Sciatic nerve (tissue), 2 donors: ENCODE results near the gene SF3B5. TPM values are rescaled to one million over a fixed set of nuclear protein-coding genes. Genes with fewer than 3 reads are reported as not detected.
"Not testable (repeated sequence)": the region's sequence is repeated elsewhere in the genome, so short reads cannot be mapped to it uniquely, and the experiment has no call there.

Source experiments
- ATAC-seq: fragments of 200-7000 bp; cut with Tn5 transposase; one replicate; pipeline ENCODE4 v1.9.1; 2020; ENCODE audit warnings: mild to moderate bottlenecking, moderate library complexity
- DNase-seq: peaks from one replicate; pipeline ENCODE4 v3.0.0-alpha.2; 2020; ENCODE audit warnings: low spot score
- intact Hi-C: fragments of 100-400 bp; cut with DNase I; formaldehyde crosslinking; loops from one replicate; pipeline ENCODE4 v1.14.2; 2022
- total RNA-seq: library from RNA; stranded (reverse); fragmentation: NEBNext Ultra II Directional; extraction: Animal tissue kit (Norgen Biotek cat#: 25700); gene quantifications from one replicate; pipeline ENCODE4 v1.2.1, GENCODE V29; 2021
- donor health status: DM: no; HTN: no; CAD: no.
- donor health status: DM: no; HTN: no; CAD: no.

The SF3B5 gene
- total RNA-seq, 1 donor from 2014 or later: 74.4 TPM

DNA sequence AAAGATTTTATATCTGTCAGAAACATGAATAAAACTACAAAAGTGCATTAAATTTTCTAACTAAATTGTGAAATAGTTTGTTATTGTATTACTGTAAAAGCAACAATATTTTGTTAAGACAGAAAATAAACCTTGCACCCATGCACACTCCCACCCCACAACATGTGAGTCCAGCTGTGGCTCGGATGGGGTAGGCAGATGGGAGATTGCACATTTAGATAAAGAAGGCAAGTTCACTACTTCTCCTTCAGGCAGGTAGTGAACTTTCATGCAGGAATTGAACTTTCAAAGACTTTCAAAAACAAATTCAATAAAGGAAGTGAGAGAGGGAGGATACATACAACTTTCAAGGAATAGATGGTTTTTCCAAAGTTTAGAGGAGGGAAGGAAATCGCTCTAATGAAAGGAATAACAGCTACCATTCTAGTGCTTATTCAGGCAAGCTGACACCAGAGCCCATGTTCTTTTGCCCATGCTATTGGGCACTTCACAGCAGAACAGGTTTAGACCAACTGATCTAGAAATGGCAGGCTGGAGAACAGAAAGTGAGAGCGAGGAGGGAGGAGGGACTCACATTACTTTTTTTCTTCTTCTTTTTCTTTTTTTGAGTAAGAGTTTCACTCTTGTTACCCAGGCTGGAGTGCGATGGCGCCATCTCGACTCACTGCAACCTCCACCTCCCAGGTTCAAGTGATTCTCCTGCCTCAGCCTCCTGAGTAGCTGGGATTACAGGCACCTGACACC lies 28.5 kb downstream of the SF3B5 start:
- ATAC-seq (no peak), DNase-seq (no peak)
- intact Hi-C loops: no loop called here

DNA sequence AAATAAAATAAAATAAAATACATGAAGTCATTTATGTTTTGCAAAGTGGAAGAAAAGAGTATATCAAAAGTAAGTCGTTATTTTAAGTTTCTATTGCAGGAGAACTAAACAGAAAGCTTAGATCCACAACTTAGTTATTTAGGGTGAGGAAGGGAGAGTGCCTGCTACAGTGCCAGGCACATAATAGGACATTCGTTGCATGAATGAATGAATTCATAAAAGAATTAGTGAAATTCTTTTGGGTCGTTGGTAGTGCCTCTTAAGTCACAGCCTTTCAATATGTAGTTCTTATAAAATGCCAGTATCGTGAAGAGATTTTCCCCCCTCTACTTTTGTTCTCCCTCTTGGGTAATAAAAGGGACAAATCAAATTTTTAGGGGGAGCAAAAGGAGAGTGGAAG lies 29.1 kb downstream of the SF3B5 start:
- DNase-seq (no peak), ATAC-seq (no peak)
- intact Hi-C loops: no loop called here

DNA sequence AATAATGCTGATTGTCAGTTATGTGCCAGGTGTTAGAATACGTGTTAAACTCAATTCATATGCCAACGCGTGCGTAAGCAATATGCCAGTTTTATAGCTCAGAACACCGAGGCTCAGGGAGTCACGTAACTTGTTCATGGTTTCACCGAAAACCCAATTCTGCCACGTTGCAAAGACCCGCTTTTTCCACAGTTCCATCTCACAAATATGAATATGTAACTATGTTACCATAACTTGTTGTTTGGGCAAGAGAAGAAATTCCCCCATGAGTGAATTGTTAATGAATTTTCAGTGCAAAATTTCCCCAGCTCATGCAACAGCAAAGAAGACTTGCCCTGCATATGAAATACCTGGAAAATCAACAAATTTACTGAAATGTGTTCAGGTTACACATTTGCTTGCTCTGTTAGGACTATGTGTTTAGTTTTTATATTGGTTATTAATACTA lies 30.1 kb downstream of the SF3B5 start:
- no peak for ATAC-seq
- no peak for DNase-seq
- intact Hi-C loops: no loop called here

DNA sequence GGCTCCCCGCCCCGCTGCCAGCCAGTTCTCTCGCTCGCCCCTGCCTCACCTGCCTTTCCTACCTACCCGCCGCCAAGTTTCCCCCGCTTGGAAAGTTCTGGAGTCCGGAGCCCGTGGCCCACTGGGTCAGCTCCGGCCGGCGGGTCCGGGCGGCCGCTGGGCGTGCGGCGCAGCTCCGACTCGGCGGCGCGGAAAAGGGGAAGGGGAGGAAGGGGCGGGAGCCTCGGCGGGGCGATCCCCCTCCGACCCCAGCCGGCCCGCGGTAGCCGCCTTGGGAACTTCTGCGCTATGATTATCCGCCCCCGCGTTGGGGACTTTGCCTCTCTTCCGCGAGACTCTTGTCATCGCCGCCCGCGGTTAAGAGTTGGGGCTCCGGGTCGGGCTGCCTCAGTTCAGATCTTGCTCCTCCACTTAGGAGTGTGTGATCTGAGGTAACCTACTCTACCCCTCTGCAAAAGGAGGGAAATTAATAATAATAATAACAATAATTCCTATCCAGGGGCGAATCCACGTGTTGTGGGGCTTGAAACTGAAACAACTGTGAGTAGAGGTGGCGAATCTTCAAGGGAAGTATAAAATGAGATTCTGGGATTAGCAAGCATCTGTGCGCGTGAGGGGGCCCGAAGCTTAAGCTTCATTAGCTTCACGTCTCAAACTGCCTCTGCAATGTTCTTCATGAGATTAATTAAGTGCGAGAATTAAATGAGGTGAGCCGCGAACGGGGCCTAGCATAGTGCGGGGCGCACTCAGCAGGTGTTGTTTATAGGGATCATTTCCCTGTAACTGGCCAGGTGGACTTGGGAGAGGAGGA lies 30.8 kb downstream of the SF3B5 start:
- ATAC-seq: peak; percentile 41
- peak; percentile 66 for DNase-seq
- intact Hi-C loops: no loop called here

DNA sequence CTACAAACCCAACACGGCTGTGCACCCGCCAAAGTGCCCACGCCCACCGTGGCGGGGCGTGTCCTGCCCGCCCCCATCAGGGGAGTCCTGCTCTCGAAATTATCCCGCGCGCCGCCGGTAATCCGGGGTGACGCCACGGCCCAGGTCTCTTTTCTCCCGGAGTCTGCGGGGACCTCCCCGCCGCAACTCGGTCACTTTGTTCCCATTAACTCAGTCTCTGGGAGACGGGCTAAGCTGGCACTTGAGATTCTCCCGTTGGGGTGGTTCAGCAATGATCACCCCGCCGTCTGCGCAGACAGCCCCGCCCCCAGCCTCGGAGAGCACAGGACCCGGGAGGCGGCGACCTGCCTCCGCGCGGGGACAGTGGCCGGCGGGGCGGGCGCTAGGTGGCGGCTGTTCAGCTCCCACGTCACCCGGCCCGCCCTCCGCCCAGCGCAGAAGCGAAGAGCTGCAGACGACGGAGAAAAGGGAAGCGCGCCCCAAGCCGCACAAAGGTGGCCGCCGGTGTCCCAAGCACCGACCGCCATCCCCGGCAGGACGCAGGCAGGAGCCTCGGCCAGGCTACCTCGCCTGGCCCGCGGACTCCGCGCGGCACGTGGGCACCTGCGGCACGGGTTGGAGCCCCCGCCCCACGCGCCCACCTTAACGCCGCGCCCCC lies 31.5 kb downstream of the SF3B5 start:
- intact Hi-C loops: no loop called here
- ATAC-seq: peak; percentile 94
- peak; percentile 88 for DNase-seq

DNA sequence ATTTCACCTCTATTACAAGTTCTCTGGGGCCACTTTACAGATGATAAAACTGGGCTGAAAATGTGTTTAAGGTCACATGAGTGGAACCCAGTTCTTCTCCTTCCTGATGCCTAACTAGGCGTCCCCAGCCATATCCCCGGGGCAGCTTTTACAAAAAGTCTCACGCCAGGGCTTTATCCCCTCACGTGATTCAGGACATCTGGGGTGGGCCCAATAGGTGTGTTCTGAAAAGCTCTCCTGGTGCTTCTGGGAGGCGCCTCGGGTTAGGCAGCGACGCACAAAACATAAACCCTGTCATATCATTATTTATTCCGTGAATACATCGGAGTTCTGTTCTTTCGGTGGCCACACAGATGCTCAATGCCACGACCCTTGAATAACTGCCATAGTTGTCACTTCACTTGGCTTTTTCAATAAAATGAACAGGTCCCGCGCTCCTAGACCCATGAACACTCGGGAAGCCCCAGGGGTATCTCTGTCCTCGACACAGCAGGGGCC lies 32.1 kb downstream of the SF3B5 start:
- ATAC-seq (peak; percentile 37), DNase-seq (no peak)
- intact Hi-C loops: no loop called here

DNA sequence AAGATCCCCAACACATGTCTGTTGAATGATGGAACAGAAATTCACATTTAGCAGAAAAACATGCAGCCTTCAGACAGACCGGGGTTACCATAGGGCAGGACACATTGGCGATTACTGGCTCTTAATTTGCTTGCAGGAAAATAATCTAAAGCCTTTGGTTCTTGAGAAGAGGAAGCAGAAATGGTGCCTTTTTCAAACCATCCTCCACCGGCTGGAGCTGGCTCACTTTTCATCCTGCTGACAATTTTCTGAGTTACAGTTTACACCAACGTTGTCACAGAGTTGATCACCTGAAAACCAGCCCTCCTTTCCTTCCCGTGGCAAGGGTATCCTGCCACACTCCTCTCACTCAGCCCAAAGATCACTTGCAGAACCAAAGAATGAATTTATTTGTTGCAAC lies 32.6 kb downstream of the SF3B5 start:
- intact Hi-C loops: no loop called here
- DNase-seq: no peak
- ATAC-seq: no peak

DNA sequence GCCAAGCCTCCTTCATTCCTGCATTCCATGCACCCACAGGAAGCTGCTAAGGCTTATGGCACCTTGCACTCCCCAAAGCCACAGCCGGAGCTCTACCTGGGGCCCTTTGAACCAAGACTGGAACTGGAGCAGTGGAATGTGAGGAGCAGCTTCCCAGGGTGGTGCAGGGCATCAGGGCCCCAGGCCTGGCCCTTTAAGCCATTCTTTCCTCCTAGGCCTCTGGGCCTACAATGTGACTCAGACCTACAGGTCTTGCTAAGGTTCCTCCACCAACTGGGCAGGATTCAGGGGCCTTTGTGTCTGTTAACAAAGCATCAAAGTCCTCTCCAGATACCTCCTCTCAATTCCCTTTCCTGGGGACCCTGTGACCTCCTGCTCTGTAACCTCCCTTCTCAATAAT lies 36.2 kb downstream of the SF3B5 start:
- intact Hi-C loops: no loop called here
- DNase-seq (no peak), ATAC-seq (no peak)

DNA sequence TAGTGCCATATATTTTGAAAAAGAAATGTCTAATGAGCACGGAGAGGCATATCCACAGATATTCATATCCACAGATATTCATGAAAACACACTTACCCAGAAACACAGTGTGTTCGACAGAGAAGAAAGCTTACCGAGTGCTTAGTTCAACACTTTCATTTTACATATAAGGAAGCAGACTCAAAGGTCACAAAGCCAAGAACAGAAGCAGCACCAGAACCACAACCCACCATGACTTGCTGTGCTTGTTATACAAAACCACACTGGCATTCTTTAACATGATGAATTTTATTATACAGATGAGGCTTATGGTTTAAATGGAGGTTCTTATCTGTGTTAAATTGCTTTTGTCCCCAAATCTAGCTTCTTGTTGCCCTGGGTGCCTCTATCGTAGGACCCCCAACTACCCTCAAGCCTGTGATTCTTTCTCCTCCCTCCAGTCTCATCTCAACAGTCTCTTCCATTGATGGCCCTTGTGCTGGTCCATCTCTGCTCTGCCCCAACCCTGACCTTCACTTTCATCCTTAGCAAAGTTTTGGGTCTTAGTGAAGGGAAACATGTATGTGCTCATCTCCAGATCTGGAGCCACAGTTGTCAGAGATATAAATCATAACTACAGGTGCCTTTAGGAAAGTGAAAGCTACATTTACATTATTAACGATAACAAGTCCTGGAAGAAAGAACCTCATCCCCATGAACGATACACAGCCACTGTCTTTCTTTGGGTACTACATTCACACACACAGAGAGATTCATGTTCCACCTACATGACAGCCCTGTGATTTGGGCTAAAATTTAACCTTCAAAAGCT lies 40.0 kb downstream of the SF3B5 start:
- ATAC-seq (no peak), DNase-seq (no peak)
- intact Hi-C loops: no loop called here

DNA sequence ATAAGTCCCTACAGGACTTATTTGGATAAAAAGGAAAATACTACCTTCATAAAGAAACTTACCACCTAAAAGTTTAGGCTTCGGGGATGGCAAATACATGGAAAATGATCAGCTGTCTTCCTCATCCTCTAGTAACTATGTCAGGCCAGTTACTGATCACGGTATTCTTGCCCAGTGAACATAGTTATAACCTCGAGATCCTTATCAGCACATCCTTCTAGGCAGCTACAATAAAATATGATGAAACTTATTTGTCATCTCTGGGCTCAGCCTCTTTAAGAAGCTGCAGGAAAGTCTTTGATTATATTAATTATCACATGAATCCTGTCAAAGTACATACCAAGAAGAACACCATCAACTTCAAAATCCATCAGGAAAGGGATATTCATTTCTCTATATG lies 41.8 kb downstream of the SF3B5 start:
- DNase-seq (no peak), ATAC-seq (no peak)
- intact Hi-C loops: no loop called here

DNA sequence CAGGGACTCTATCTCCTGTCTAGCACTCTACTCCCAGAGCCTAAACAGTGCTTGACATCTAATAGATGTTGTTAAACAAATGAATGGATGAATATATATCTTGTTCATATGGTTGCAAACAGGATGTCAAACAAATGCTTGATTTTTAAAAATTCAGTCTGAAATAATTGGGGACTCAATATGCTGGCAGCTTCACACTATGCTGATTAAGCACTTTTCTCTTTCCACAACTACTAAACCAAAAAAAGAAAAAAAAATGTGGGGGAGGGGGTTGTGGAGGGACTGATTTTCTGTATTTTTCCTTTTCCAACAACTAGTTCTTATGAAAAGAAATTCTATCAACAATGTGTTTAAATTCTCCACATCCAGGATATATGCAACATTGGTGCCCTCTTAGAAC lies 42.9 kb downstream of the SF3B5 start:
- intact Hi-C loops: no loop called here
- ATAC-seq (no peak), DNase-seq (no peak)

DNA sequence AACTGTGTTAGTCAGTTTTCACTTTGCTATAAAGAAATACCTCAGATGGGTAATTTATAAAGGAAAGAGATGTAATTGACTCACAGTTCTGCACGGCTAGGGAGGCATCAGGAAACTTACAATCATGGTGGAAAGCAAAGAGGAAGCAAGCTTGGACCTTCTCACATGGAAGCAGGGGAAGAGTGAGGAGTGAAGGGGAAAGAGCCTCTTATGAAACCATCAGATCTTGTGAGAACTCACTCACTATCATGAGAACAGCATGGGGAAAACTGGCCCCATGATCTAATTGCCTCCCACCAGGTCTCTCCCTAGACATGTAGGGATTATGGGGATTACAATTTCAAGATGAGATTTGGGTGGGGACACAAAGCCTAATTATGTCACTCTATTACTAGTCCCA lies 46.0 kb downstream of the SF3B5 start:
- intact Hi-C loops: no loop called here
- DNase-seq (no peak), ATAC-seq (no peak)

DNA sequence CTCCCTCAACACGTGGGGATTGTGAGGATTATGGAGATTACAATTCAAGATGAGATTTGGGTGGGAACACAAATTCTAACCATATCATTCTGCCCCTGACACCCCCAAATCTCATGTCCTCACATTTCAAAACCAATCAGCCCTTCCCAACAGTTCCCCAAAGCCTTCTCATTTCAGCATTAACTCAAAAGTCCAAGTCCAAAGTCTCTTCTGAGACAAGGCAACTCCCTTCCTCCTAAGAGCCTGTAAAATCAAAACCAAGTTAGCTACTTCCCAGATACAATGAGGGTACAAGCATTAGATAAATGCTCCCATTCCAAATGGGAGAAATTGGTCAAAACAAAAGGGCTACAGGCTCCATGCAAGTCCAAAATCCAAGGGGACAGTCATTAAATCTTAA lies 47.7 kb downstream of the SF3B5 start:
- ATAC-seq: no peak
- intact Hi-C loops: no loop called here
- no peak for DNase-seq

DNA sequence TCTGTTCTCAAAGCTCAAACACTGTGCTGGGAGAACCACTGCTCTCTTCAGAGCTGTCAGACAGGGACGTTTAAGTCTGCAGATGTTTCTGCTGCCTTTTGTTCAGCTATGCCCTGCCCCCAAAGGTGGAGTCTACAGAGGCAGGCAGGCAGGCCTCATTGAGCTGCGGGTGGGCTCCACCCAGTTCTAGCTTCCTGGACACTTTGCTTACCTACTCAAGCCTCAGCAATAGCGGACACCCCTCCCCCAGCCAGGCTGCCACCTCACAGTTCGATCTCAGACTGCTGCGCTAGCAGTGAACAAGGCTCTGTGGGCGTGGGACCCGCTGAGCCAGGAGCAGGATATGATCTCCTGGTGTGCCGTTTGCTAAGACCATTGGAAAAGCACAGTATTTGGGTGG lies 48.7 kb downstream of the SF3B5 start:
- intact Hi-C loops, DNase-seq, ATAC-seq: not testable (repeated sequence)

DNA sequence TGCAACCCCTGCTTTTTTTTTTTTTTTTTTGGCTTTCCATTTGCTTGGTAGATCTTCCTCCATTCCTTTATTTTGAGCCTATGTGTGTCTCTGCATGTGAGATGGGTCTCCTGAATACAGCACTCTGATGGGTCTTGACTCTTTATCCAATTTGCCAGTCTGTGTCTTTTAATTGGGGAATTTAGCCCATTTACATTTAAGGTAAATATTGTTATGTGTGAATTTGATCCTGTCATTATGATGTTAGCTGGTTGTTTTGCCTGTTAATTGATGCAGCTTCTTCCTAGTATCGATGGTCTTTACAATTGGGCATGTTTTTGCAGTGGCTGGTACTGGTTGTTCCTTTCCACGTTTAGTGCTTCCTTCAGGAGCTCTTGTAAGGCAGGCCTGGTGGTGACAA lies 50.4 kb downstream of the SF3B5 start:
- ATAC-seq, intact Hi-C loops, DNase-seq: not testable (repeated sequence)
